Activated naive CD4-positive, alpha-beta T cell treated with Interleukin-2 at 50 U/mL for 16 hours (primary cell): ENCODE results near the gene FOXJ3.

Source experiments
- DNase-seq: peaks from one replicate; pipeline ENCODE4 v3.0.0-alpha.2; 2020

Gene FOXJ3

DNA sequence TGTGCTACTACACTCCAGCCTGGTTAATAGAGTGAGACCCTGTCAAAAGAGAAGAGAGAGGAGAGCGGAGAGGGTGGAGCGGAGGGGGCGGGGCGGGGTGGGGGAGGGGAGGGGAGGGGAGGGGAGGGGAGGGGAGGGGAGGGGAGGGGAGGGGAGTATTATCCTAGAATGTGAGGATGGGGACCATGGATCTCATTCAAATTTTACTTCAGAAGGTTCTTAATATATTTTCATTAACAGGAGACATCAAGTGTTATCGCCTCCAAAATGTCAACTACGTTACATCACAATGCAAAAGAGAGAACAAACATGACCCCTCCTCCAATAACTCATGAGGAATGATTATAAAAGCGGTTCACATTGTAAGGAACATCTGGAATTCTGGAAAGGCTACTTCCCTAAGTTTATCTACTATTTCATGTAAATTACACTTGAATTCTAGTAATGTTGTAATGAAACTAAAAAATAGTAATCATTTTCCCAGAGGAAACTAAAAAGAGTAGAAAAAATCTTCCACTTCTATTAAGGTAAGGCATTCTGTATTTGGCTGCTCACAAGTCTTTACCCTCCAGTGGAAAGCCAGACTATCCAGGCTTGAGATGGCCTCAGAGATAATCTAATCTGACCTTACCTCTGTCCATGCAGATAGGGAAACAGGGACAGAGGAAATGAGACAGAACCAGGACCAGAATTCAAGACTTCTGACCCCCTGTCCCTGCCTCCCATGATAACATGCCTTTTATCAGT is 151.7 kb downstream of the FOXJ3 start:
- no peak for DNase-seq

DNA sequence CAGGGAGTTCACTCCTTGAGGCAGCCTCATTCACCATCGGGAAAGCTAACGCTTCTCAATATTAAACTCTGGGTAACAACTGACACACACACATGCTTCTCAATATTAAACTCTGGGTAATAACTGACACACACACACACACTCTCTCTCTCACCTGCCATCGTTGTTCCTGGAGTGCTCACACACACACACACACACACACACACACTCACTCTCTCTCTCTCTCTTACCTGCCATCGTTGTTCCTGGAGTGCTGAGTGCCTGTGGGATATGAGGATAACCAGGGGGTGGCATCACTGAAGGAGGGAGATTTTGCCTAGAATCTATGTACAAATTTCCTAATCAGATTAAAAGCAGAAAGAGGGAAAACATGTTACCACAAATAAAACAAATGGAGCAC is 153.3 kb downstream of the FOXJ3 start:
- no peak for DNase-seq

DNA sequence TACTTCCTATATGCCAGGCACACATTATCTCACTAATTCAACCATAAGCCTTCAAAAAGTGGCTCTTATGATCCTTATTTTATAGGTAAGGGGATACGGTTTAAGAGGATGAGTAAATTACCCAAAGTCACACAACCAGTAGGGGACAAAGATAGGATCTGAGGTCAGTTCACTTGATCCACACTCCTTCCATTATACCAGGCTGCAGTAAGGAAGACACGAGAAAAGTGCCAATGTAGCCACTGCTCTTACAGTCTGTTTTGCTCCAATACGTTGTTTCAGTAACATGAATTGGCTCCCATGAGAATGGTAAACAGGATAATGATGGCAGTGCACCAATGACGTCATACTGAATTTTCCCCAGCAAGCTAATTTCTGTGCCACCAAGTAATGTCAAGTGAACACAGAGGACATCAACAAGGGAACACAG is 155.1 kb downstream of the FOXJ3 start:
- no peak for DNase-seq

GRCh38 chr1:42179275-42179674 is 155.8 kb downstream of the FOXJ3 start:
- DNase-seq = no peak

DNA sequence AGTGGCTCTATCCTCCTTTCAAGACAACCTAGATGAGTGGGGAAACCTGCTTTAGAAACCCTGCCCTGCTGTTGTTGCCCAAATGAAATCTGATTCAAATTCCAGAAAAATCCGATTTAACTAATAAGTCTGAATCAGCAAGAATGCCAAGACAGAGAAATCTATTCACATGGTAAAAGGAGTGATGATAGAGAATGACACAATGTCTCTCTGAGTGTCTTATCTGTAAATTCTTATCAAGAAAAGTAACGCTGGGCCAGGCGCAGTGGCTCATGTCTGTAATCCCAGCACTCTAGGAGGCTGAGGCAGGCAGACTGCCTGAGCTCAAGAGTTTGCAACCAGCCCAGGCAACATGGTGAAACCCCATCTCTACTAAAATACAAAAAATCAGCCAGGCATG is 156.8 kb downstream of the FOXJ3 start:
- no peak for DNase-seq

GRCh38 chr1:42177541-42177981 is 157.5 kb downstream of the FOXJ3 start:
- DNase-seq = no peak

DNA sequence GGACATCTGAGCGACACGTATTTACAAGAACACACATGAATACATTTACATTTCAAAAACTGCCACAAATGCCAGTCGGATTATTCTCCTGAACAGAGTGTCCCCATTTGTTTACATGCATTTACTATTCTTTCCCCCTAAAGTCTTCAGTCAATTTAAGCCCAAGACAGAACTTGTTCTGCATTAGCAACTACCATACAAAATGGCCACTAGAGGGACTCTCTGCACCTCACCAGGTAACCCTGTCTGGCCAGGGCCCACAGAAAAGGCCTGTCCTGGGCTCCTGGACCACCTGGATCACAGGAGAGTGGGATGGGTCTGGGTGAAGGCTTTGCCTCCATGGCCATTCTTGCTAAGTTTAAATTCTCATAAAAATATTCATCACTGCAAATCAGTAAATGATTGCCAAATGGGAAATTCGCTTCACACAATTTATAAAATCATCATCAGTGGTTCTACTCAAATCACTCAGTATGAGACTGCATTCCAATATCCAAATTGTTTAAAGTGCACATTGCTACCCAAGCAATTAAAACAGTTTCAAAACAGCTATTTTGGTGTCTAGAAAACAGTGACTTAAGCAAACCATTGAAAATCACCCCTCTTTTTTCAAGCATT is 158.0 kb downstream of the FOXJ3 start:
- DNase-seq = no peak

DNA sequence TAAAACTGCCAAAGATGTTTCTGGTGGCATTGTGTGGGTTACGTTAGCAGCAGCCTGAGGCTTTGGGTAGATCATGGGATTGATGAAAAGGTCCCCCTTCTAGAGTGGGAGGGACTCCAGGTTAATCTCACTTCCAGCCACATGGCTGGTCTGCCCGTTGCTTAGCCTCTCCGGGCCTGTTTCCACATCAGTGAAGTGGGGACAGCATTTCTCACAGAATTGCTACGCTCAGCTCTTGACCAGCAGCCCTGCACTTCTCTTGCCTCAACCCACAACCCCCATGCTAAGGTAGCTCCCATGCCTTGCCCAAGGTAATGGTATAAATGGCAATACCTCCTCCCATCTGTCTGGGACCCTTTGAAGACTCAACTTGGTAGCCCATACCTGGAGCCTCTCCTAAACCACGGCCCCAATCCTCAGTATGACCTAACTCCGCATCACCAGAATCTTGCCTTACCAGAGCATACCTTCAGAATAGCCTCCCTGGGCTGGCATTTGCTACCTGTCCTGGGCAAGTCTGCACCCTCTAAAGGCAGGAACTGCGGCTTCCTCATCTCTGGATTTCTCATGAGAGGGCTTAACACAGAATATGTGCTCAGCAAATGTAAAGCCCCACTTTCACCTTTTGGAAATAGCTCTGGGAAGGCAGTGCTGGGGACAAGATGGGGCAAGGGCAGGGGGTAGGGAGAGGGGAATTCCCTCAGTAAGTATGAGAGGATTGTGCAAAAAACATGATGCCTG is 159.6 kb downstream of the FOXJ3 start:
- no peak for DNase-seq

DNA sequence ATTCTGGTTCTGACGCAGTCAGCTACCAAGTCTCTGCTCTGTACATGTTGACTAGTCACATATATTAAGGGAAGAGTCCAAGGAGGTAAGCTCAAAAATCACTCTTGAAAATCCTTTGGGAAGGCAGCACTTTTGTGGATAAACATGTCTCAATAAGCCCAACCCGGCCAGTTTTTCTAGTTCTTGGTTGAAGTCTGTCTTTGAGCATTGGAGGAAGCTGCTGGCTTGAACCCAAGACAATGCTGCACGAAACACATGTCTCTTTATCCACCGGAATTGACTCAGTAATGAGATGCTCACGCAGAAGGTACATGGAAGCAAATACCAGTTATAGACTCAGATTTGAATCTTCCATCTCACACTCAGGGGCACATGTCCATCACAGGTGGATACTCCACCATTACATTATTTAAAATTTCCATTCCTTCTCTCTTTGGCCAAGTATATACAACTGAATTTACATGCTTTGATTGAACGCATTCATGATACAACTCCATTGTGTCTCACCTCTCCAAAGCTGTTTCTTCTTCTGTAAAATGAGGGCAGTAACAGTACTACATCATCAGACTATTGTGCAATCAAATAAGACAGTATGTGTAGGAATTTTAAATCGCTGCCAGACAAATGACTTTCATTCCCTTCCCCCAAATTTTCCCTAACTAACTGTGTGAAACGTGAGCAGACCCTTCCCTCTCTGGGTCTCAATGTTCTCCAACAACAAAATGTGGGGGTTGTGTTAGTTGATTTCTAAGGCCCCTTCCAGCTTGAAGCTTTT is 160.9 kb downstream of the FOXJ3 start:
- DNase-seq = no peak

DNA sequence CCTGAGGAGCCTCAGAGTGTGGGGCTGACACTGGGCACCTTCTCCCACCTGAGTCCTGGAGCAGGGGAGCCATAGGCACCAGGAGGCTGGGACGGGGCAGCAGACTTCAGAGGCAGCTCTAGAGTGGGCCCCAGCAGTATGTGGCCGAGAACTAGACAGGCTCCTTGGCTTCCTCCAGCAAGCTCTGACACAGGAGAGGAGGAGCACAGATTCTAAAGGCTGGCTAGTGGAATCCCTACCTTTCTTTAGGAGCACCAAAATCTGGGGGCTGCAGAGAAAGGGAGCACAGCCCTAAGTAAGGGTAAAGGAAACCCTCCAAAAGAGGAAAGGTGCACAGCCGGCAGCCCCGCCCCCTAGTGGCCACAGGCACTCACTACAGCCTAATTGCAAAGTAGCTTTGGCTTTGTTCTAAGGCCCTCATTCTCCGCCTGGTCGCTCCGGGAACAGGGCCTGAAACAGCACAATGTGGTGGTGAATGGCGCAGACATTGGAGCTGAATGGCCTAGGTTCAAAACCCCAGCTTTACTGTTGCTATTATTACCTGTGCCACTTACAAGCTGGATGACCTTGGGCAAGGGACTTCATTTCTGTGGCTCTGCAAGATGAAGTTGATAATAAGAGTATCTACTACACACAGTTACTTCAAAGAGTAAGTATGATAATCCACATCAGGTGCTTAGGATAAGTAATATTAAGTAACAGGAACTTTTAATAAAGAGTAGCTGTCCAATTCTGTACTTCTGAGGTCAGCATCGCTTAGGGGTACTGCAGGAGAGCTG is 161.7 kb downstream of the FOXJ3 start:
- peak; percentile 65 for DNase-seq

GRCh38 chr1:42172381-42173133 is 162.5 kb downstream of the FOXJ3 start:
- no peak for DNase-seq

DNA sequence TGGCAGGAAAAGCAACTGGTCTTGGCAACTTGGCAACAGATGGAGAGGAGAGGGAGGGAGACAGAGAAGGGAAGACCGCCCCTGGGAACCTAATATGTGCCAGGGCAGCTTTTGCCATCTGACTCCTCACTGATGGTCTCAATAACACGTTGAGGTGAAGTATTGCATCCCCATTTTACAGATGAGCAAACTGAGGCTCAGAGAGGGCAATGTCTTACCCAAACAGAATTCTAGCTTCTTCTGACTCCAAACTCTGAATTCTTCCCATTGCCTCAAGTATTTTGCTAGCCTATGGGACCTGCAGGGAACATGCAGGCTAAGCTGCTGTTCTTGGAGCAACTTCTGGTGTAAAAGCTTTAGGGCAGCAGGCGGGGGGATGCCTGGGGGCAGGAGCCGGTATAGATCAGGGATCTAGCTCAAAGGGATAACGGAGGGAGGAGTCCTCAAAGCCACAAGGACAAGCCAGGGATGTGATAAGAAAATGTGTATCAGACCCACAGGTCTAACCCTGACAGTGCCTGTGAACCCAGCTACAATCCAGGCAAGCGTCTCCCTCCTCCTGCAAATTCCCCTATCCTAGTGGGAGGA is 163.3 kb downstream of the FOXJ3 start:
- no peak for DNase-seq

DNA sequence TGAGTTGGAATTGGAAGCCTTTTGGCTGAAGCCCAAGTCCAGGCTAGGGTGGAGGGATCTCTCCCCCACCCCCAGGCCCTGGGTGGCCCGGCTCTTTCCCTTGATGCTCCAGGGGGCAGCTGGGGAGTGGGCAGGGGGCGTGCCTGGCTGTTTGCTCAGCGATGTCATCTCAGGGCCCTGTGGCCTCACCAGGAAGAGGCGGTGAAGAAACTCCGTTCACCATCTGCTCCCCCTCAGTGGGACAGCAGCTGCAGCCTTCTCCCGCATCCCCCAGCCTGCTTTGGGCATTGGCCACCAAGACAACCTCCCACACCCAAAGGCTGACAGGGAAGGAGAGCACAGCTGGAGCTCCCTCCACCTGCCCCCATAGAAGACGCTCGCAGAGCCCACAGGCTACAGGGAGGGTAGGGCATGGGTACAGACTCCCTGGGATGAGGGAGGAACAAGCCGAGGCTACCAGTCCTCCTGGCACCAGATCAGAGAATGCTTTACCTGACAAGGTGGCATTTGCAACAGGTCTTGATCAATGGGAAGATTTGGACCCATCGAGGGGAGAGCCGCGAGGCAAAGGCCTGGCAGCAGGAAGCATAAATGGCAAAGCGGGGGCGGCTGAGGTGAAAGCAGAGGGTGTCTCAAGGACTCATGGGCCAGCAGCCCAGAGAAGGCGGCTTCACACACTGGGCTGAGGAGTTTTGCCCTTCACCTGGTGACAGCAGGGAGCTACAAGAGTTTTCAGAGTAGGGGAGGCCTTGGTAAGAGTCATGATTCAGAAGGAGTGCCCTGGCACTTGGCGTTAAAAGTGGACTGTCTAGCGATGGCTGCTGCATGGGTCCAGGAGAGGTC is 164.0 kb downstream of the FOXJ3 start:
- no peak for DNase-seq

DNA sequence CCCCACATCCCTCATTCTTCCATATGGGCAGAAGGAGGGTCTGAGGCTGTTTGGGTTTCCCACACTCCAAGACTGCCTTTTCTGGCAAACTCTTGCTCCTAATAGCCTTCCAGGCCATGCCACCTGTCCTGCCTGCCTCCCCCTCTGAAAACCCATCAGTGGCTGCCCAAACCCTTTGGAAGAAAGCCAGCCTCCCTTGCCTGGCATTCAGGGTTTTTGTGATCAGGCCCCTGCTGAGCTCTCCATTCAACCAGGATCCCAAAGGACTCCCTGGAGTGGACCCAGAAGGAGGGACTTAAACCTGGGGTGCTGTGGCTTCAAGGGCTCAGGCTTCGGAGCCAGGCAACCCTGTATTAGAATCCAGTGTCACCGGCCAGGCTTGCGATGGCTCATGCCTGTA is 166.3 kb downstream of the FOXJ3 start:
- no peak for DNase-seq

GRCh38 chr1:42168391-42168670 is 166.7 kb downstream of the FOXJ3 start:
- DNase-seq = no peak

- no peak for DNase-seq
Measured at GRCh38 chr1:42167611-42168390, 167.2 kb downstream of the FOXJ3 start.

GRCh38 chr1:42165511-42166210 is 169.4 kb downstream of the FOXJ3 start:
- DNase-seq = no peak

DNA sequence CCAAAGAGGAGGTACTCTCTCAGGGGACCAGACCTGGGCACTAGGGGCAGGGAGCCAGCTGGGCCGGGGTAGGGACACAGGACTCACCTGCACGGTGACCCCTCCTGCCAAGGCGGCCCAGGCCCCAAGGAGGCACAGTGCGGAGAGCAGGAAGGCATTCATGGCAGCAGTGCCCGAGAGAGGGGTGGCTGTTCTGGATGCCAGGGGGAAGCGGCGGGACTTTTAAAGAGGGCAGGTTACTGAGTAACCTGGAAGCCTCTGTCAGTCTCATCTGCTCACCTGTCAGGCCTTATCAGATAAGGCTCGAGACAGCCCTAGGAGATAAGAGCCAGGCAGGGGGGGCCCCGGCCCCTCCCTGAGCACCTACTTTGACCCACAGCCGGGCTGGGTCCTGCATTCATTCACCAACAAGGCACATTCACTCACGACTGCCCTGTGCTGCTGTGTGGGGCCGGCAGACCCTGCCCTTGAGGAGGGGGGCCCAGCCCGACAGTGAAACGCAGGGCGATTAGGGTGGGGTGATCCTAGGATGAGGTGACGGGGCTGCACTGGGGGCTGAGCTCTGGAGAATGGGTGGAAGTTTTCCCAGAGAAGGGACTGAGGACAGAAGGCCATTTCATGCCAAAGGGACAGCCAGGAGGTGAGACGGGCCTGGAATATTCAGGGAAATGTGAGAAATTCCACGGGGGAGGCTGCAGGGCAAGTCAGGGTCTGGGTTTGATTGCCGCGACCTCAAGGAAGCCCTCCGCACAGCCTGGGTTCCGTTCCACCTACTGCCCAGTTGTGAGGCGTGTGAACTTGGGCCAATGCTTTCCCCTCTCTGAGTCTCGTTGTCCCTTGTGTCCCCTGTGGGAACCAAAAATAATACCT is 170.2 kb downstream of the FOXJ3 start, which contains the start of gene GUCA2A:
Gene GUCA2A, minus strand, starts transcription at position 195 of the 870 bp plus-strand sequence. Its CDS starts 33 bp downstream, at position 162.
- no peak for DNase-seq
